A549 (cell line): ENCODE data around the gene CLTCL1. TPM values are rescaled to one million over a fixed set of nuclear protein-coding genes. Genes with fewer than 3 reads are reported as not detected.

Source experiments
- ATAC-seq, 2 experiments: fragments of 200-7000 bp in 1 of 2; fragments of >200 bp in 1 of 2; cut with Nextera tagmentation in 1 of 2; cut with Tn5 transposase in 1 of 2; 3 replicates each; pipeline versions ENCODE4 v1.8.0 to v1.9.1; 2018 to 2020; ENCODE audit warnings: mild to moderate bottlenecking in 1 of 2, moderate library complexity in 1 of 2
- CTCF ChIA-PET: fragments of 300-600 bp; sonication (Branson Sonifier 250); formaldehyde crosslinking; extraction: SDS; loops from one replicate; lab custom pipeline; 2021; ENCODE audit warnings: antibody characterized with exemption, inconsistent platforms; lab: Yijun Ruan, JAX
- POLR2A ChIA-PET: fragments of 350-600 bp; formaldehyde crosslinking; extraction: SDS; loops from one replicate; lab custom pipeline; 2021; ENCODE audit warnings: antibody characterized with exemption, inconsistent platforms; lab: Yijun Ruan, JAX
- DNase-seq, 2 experiments: peaks; one replicate each; pipeline versions ENCODE4 v3.0.0 to v3.0.0-alpha.2; 2011 to 2016; ENCODE audit warnings: low read depth in 1 of 2, low spot score in 1 of 2
- FAIRE-seq: peaks from 2 replicates; lab custom pipeline; 2011; peaks lifted over from hg19 to GRCh38; lab: Jason Lieb, UNC
- H3K27ac ChIP-seq, 2 experiments: fragments of >200 bp; sonication (Bioruptor Twin); formaldehyde crosslinking; 3 replicates each; pipeline ENCODE4 v1.5.1; 2016 to 2017
- H3K4me1 ChIP-seq: fragments of >200 bp; sonication (Bioruptor Twin); formaldehyde crosslinking; 3 replicates; pipeline ENCODE4 v1.6.1; 2016
- H3K4me2 ChIP-seq: fragments of >200 bp; sonication (Bioruptor Twin); formaldehyde crosslinking; 3 replicates; pipeline ENCODE4 v1.6.1; 2016
- H3K4me3 ChIP-seq: fragments of >200 bp; sonication (Bioruptor Twin); formaldehyde crosslinking; 3 replicates; pipeline ENCODE4 v1.5.1; 2016
- H3K9me3 ChIP-seq: fragments of >200 bp; sonication (Bioruptor Twin); formaldehyde crosslinking; 3 replicates; pipeline ENCODE4 v1.6.1; 2016
- BHLHE40 ChIP-seq: IDR thresholded peaks from 2 replicates; pipeline ENCODE4 v1.6.1; 2012; ENCODE audit warnings: low read depth, low read length, inconsistent platforms
- E2F6 ChIP-seq: IDR thresholded peaks from 2 replicates; pipeline ENCODE4 v1.6.1; 2012; ENCODE audit warnings: low read depth, borderline replicate concordance
- EHF ChIP-seq: fragments of 250-450 bp; sonication (Bioruptor Pico); IDR thresholded peaks from 2 replicates; pipeline ENCODE4 v1.5.0; 2020; ENCODE audit warnings: mild to moderate bottlenecking
- ESRRA ChIP-seq: fragments of 150-350 bp; IDR thresholded peaks from 2 replicates; pipeline ENCODE4 v1.6.1; 2014; ENCODE audit warnings: mild to moderate bottlenecking, low read length, borderline replicate concordance
- FOXS1 ChIP-seq: fragments of 250-450 bp; sonication (Bioruptor Pico); IDR thresholded peaks from 2 replicates; pipeline ENCODE4 v1.5.0; 2020; ENCODE audit warnings: mild to moderate bottlenecking, moderate library complexity
- HES2 ChIP-seq: fragments of >200 bp; sonication (Bioruptor Twin); formaldehyde crosslinking; IDR thresholded peaks from 2 replicates; pipeline ENCODE4 v1.6.1; 2016
- HEYL ChIP-seq: fragments of 250-450 bp; sonication (Bioruptor Pico); IDR thresholded peaks from 2 replicates; pipeline ENCODE4 v1.8.0; 2021; ENCODE audit warnings: mild to moderate bottlenecking, moderate library complexity
- JUN ChIP-seq, 2 experiments: fragments of >200 bp; sonication (Bioruptor Twin); formaldehyde crosslinking; IDR thresholded peaks; 2 replicates in 1 of 2; 3 replicates in 1 of 2; pipeline ENCODE4 v1.6.1; 2016 to 2017
- KDM5A ChIP-seq: fragments of 200-600 bp; sonication (generic); IDR thresholded peaks from 2 replicates; pipeline ENCODE4 v1.6.1; 2016; ENCODE audit warnings: antibody characterized with exemption, mild to moderate bottlenecking
- PHF8 ChIP-seq: fragments of 200-600 bp; sonication (generic); IDR thresholded peaks from 2 replicates; pipeline ENCODE4 v1.6.1; 2016; ENCODE audit warnings: low read depth, mild to moderate bottlenecking, antibody characterized with exemption, moderate library complexity, borderline replicate concordance
- POLR2A ChIP-seq: IDR thresholded peaks from 2 replicates; pipeline ENCODE4 v1.6.1; 2012; ENCODE audit warnings: mild to moderate bottlenecking, low read length
- RAD21 ChIP-seq, 2 experiments: fragments of >200 bp in 1 of 2; sonication (Bioruptor Twin) in 1 of 2; formaldehyde crosslinking in 1 of 2; IDR thresholded peaks in 1 of 2; conservative IDR thresholded peaks in 1 of 2; 2 replicates in 1 of 2; 3 replicates in 1 of 2; pipeline ENCODE4 v1.6.1; 2012 to 2018; ENCODE audit warnings: inconsistent platforms in 1 of 2
- RARB ChIP-seq: fragments of 250-450 bp; sonication (Bioruptor Pico); IDR thresholded peaks from 2 replicates; pipeline ENCODE4 v1.8.0; 2021; ENCODE audit warnings: mild to moderate bottlenecking, moderate library complexity
- REST ChIP-seq: fragments of 200-600 bp; sonication (generic); IDR thresholded peaks from 2 replicates; pipeline ENCODE4 v1.6.1; 2016; ENCODE audit warnings: antibody characterized with exemption, mild to moderate bottlenecking, moderate library complexity
- RFX5 ChIP-seq: fragments of 450-650 bp; IDR thresholded peaks from 2 replicates; pipeline ENCODE4 v1.7.1; 2014; ENCODE audit warnings: antibody characterized with exemption, mild to moderate bottlenecking, moderate library complexity
- SMC3 ChIP-seq: fragments of >200 bp; sonication (Bioruptor Twin); formaldehyde crosslinking; IDR thresholded peaks from 3 replicates; pipeline ENCODE4 v1.6.1; 2018; ENCODE audit warnings: inconsistent platforms
- TFCP2L1 ChIP-seq: fragments of 250-450 bp; sonication (Bioruptor Pico); IDR thresholded peaks from 2 replicates; pipeline ENCODE4 v1.5.0; 2021; ENCODE audit warnings: mild to moderate bottlenecking
- ZFP36 ChIP-seq: fragments of 450-650 bp; IDR thresholded peaks from 2 replicates; pipeline ENCODE4 v1.6.1; 2014; ENCODE audit warnings: borderline replicate concordance; ENCODE audit not compliant: partially characterized antibody
- WGBS: methylation state at CpG from one replicate; pipeline ENCODE4 v1.1.6; 2017; ENCODE audit errors: missing lambda C conversion rate; 5-methylcytosine and 5-hydroxymethylcytosine counted together
- polyA plus RNA-seq, 4 experiments: library from polyadenylated mRNA; depleted of rRNA in 3 of 4; stranded (reverse); fragments of >200 nt; fragmentation: RNase III in 1 of 4; extraction: RNeasy Plus Mini Kit Qiagen cat#74134 plus additional on column Dnase treatment in 1 of 4; gene quantifications; 2 replicates in 3 of 4; 3 replicates in 1 of 4; pipeline ENCODE4 v1.2.3, GENCODE V29; 2011 to 2017

The CLTCL1 gene
- polyA plus RNA-seq, 2 of the 4 experiments (the other 2 are of a cell fraction), result 8.6 to 10.6 TPM

- no peak for TF ChIP-seq REST
- no peak for TF ChIP-seq SMC3
- peak; percentile 29 to 33; a peak in 3 of 5 replicates for TF ChIP-seq JUN (IDR thresholded peaks at IDR 0.05)
- TF ChIP-seq RFX5, result no peak
- no peak for TF ChIP-seq HEYL (CRISPR knock-in tag)
- TF ChIP-seq ESRRA, result no peak
- no peak for TF ChIP-seq RAD21 (conservative IDR thresholded peaks at IDR 0.05 in 1 of 2, IDR thresholded peaks at IDR 0.05 in 1 of 2)
- peak; percentile 64; the same call in 1 of the 2 replicates for TF ChIP-seq TFCP2L1 (CRISPR knock-in tag)
- peak; percentile 59 for TF ChIP-seq POLR2A
- no peak for TF ChIP-seq ZFP36
- peak; percentile 58; the same call in 1 of the 2 replicates for TF ChIP-seq KDM5A
Measured at GRCh38 chr22:19178657-19179496, 112.6 kb downstream of the CLTCL1 start, which contains the start of gene SLC25A1 (continued).

GRCh38 chr22:19178065-19178656 lies 113.4 kb downstream of the CLTCL1 start:
- Histone ChIP-seq H3K9me3 (no peaks in the 10 kb centered on the region), H3K4me1 (peaks cover 42% of the 10 kb centered on the region), H3K4me3 (peak overlapping the region; percentile 80), H3K27ac (peak overlapping the region; percentile 93 to 98), H3K4me2 (peak overlapping the region; percentile 80)
- ChIA-PET POLR2A (interaction anchor here (0.8 to 1.8 kb wide), 2 partner anchors 34 to 253 kb away, joined by 3 to 5 read pairs; partner anchors contain the start of genes ESS2 and HIRA), CTCF (interaction anchor here (0.9 to 2.4 kb wide), 6 partner anchors 11 to 180 kb away, joined by 3 to 24 read pairs (median 3); no protein-coding TSS in a partner anchor)
- FAIRE-seq (no peak), ATAC-seq (peak; percentile 6 to 17; a peak in 4 of 6 replicates), DNase-seq (peak in 1 of 2 experiments; percentile 13)
- no peak for TF ChIP-seq BHLHE40
- no peak for TF ChIP-seq FOXS1 (CRISPR knock-in tag)
- TF ChIP-seq POLR2A, result peak; percentile 31
- no peak for TF ChIP-seq HES2
- TF ChIP-seq RARB (CRISPR knock-in tag), result no peak
- TF ChIP-seq EHF (CRISPR knock-in tag), result 0 out of 2 replicates have a peak, but pooled peaks have one; percentile 49
- no peak for TF ChIP-seq KDM5A
- peak; percentile 42; the same call in 1 of the 2 replicates for TF ChIP-seq PHF8
- no peak for TF ChIP-seq E2F6
- TF ChIP-seq JUN (IDR thresholded peaks at IDR 0.05), result peak in 1 of 2 experiments; percentile 73; a peak in 1 of 5 replicates
- 0% methylated on average over 13 of the region's 80 CpGs for WGBS
